Effector memory CD8-positive, alpha-beta T cell (primary cell): ENCODE data around the gene CFAP43.

Experiments
- ATAC-seq: fragments of 150-1000 bp; cut with Tn5 transposase; replicated peaks from 2 replicates; pipeline ENCODE4 v1.10.0; 2021; ENCODE audit warnings: mild to moderate bottlenecking, moderate library complexity
- DNase-seq, 3 experiments: peaks; one replicate each; pipeline ENCODE4 v3.0.0; 2021
- H3K27ac Mint-ChIP-seq, 2 donors: one replicate each; pipeline ENCODE4 v1.8.0; 2022; ENCODE audit warnings: mild to moderate bottlenecking in 2 of 2, mixed read lengths in 2 of 2, moderate library complexity in 2 of 2
- H3K27me3 Mint-ChIP-seq, 2 donors: one replicate each; pipeline ENCODE4 v1.8.0; 2022; ENCODE audit warnings: mixed read lengths in 2 of 2
- H3K36me3 Mint-ChIP-seq: one replicate; pipeline ENCODE4 v1.8.0; 2022; ENCODE audit warnings: mild to moderate bottlenecking, moderate library complexity, mixed read lengths; ENCODE audit not compliant: insufficient read depth
- H3K4me1 Mint-ChIP-seq, 2 donors: one replicate each; pipeline ENCODE4 v1.8.0; 2022; ENCODE audit warnings: low read depth in 2 of 2, mixed read lengths in 2 of 2
- H3K4me3 Mint-ChIP-seq, 2 donors: one replicate each; pipeline ENCODE4 v1.8.0; 2022; ENCODE audit warnings: mild to moderate bottlenecking in 2 of 2, mixed read lengths in 2 of 2, moderate library complexity in 2 of 2
- H3K9me3 Mint-ChIP-seq, 2 donors: one replicate each; pipeline ENCODE4 v1.8.0; 2022; ENCODE audit warnings: mixed read lengths in 2 of 2

Gene CFAP43

DNA sequence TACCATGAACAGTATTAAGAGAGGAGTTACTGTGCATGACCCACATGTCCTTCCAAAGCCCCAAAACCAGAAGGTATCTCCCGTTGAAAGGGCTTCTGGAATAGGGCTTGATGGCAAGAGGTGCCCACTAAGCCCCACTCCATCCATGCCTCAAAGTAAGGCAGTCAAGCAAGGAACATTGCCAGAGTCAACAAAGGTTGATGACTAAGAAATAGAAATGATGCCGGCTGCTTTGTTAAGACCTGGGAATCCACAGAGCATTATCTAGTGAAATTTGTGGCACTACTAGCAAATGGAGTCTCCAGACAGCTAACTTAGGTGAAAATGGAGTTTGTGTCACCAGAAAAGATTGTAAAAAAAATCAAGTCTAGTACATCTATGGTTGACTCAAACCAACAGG is 104.0 kb downstream of the CFAP43 start:
- DNase-seq = no peak
- Mint-ChIP-seq H3K4me3 (no peak overlapping the region), H3K27me3 (peaks cover 11% of the 10 kb centered on the region in 2 donors), H3K27ac (no peak overlapping the region), H3K36me3 (peaks cover 21% of the 10 kb centered on the region), H3K9me3 (no peaks in the 10 kb centered on the region), H3K4me1 (peaks cover 0 to 4% of the 10 kb centered on the region in 2 donors)
- ATAC-seq = no peak

DNA sequence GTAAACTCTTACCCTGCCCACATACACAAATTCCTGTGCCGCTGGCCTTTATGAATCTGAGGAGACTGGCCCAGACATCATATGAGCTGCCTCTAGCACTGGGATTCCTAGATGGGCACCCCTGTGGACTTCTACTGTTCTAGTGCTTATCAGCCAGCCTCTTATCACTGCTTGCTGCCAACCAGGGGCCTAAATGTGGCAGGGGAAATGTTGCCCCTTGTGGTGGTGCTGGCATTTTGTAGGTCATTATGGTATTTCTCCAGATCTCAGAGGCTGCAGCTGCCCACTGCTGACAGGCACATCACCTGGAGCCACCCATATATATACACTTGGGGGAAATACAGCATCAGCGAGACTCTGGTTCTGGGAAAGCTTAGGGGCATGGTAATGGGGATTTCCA is 104.8 kb downstream of the CFAP43 start:
- H3K9me3 Mint-ChIP-seq = no peaks in the 10 kb centered on the region
- DNase-seq (no peak), ATAC-seq (peak; percentile 58)
- peaks cover 3% of the 10 kb centered on the region in 2 donors for H3K27me3 Mint-ChIP-seq
- H3K36me3 Mint-ChIP-seq = peaks cover 24% of the 10 kb centered on the region
- peaks cover 4 to 7% of the 10 kb centered on the region in 2 donors for H3K4me1 Mint-ChIP-seq
- no peak overlapping the region for H3K4me3 Mint-ChIP-seq
- no peak overlapping the region for H3K27ac Mint-ChIP-seq

DNA sequence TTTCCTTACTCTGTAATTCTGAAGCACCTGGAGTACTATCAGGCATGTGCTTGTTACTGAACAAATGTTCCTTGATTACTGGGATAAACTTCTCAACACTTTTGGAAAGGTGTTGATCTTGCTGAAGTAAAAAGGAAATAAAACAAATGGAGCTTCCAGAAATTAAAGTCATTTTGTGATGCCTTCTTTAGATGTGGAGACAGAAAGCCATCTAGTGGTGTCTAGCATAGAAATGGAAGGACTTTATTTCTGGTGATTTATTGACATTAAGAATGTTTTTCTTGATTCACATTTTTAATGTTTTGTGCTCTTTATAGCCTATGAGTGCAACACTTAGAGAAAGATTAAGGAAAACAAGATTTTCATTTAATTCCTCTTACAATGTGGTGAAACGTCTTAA is 108.8 kb downstream of the CFAP43 start:
- Mint-ChIP-seq H3K27ac (peak overlapping the region in 1 of 2 donors; percentile 99), H3K27me3 (no peaks in the 10 kb centered on the region), H3K36me3 (peaks cover 49% of the 10 kb centered on the region), H3K4me3 (peak overlapping the region; percentile 91 to 93), H3K9me3 (no peaks in the 10 kb centered on the region), H3K4me1 (peaks cover 10 to 12% of the 10 kb centered on the region in 2 donors)
- DNase-seq (no peak), ATAC-seq (no peak)

DNA sequence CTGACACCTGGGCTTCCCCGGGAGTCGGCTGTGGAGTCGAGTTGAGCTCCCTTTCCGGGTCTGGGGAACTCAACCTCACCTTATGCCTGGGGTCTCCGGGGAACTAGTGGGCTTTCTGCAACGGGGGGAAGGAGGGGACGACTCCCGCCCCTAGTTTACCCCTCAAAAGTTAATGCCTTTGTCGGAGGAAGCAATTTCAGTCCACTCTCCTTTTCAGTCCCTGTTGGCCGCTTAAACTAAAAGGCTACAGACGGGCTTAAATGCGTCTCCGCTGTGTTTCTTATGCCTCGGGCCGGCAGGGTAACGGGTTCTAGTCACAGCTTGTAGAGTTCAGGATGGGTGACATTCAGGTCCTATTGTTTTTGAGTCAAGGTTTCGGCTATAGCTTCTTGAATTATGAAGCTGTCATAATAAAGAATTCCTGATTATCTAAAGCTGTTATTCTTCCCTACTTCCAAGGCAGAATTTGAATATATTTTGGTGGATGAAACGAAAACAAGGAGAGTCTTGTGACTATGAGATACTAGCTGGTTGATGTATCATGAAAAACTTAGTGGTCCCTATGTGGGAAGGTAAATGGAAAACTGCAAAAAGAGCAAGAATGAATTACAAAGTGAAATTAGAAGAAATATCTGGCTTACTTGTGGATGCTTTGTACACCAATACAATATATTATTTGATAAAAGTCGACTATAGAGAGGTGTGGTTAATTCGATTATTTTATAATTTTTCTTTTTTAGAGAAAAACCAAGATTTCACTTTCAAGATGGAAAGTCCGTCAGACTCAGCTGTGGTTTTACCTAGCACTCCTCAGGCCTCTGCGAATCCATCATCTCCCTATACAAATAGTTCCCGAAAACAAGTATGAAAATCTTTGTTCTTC is 109.7 kb downstream of the CFAP43 start:
- DNase-seq (no peak), ATAC-seq (no peak)
- Mint-ChIP-seq H3K4me1 (peaks cover 10 to 12% of the 10 kb centered on the region in 2 donors), H3K9me3 (no peaks in the 10 kb centered on the region), H3K4me3 (peak overlapping the region; percentile 91 to 93), H3K27ac (peak overlapping the region; percentile 99), H3K36me3 (peaks cover 49% of the 10 kb centered on the region), H3K27me3 (peaks cover 0 to under 1% of the 10 kb centered on the region in 2 donors)

DNA sequence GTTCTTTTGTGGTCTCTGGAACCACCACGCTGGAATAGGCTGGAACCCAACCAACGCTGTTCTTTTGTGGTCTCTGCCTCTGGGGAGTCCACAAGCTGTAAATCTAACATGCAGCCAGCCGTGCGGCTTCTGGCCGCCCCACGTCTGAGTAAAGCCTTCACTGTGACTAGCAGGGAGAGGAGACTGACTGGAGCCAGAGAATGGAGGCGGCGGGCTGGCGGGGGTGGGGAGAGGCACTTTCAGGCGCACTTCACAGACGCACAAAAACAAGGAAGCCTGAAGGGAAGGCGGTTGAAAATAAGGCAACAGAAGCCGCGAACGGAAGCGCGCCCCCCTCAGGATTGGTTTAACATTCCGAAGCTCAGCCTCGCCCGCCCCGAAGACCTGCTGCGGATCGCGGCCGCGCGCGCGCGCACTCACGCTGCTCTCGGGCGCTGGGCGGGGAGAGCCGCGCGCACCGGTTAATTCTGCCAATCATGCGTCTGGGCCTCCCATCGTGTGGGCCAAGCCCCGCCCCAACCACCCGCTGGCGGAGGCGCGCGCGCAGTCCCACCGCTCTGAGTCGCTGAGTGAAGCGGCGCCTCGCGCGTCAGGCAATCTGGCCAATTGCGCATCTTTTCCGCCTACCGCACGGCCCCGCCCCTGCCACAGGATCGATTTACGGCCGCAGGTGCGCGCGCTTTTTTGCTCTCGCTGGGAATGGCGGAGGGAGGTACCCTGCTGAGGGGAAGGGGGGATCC is 110.5 kb downstream of the CFAP43 start, which contains the start of gene SFR1:
Gene SFR1, plus strand, starts transcription at position 687 of the 740 bp plus-strand sequence. Its CDS starts 13 bp downstream, at position 700.
- Mint-ChIP-seq H3K27me3 (peaks cover 0 to 8% of the 10 kb centered on the region in 2 donors), H3K9me3 (no peaks in the 10 kb centered on the region), H3K27ac (peak within 1 kb of the TSS; percentile 99), H3K36me3 (peaks cover 43% of the 10 kb centered on the region), H3K4me3 (peak within 1 kb of the TSS; percentile 91 to 93), H3K4me1 (peaks cover 10 to 12% of the 10 kb centered on the region in 2 donors)
- ATAC-seq = peak; percentile 75
- peak; percentile 98 to 99 (median 98) for DNase-seq

DNA sequence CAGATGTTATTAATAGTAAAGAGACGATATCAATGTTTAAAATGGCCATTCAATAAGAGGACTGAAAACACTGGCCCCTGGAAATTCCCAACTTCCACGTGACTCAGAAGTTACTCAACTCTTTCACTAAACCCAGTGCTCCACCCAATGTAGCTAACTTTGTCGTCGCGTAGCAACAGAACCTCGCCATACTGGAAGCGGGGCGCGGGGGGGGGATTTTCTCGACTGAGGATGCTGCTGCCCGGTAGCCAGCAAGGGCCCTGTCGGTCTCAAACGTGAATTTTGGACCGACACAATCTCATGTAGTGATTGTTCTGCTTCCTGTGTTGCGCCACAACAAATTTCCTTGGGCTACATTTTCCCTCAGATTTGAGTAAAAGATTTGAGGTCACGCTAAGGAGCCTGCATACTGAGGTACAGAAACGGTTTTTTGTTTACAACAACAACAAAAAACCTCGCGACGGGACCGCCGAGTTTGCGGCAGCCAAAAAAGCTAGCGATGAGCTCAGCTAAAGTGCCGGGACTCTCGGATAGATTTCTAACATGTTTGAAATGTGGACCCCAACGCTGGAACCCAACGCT is 111.2 kb downstream of the CFAP43 start:
- Mint-ChIP-seq H3K4me3 (peak overlapping the region; percentile 91 to 93), H3K27ac (peak overlapping the region; percentile 99), H3K36me3 (peaks cover 38% of the 10 kb centered on the region), H3K9me3 (no peaks in the 10 kb centered on the region), H3K4me1 (peaks cover 10 to 12% of the 10 kb centered on the region in 2 donors), H3K27me3 (peaks cover 0 to 11% of the 10 kb centered on the region in 2 donors)
- ATAC-seq (peak; percentile 63), DNase-seq (peak; percentile 89 to 94 (median 90))

DNA sequence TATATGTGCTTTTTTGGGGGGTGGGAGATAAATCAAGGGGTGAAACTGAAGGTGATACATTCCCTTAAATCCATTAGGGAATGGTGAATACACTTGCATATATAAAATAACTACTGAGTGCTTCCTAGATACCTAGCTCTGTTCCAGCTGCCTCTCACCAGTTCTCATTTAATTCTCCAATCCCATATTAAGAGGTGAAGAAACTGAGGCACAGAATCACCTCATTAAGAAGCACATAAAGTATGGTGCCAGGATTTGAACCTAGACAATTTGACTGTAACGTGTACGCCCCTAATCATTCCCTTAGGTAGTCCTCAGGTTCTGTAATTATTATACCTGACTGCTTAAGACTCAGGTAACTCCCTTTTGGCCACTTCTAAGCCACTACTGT is 111.7 kb downstream of the CFAP43 start:
- Mint-ChIP-seq H3K36me3 (peaks cover 34% of the 10 kb centered on the region), H3K27me3 (peaks cover 0 to 11% of the 10 kb centered on the region in 2 donors), H3K27ac (peak overlapping the region; percentile 99), H3K4me3 (peak overlapping the region; percentile 91 to 93), H3K9me3 (no peaks in the 10 kb centered on the region), H3K4me1 (peaks cover 10 to 12% of the 10 kb centered on the region in 2 donors)
- no peak for ATAC-seq
- DNase-seq = no peak

DNA sequence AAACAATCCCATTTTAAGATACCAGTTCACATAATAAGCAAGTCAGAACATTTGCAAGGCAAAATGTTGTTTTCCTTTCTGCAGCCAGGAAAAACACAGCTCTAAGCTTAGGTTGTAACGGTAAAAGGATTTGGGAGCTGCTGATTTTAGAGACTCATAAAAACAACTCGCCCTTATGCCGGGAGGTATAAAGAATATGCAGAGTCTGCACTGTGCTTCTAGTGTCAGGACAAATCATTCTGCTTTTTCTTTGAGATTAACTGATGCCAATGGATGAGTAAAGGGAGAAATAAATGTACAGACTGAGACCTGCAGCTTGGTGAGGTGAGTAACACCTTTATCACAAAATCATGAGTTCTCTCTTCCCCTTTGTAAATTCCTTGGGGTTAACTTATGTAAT is 112.2 kb downstream of the CFAP43 start:
- ATAC-seq = no peak
- H3K27me3 Mint-ChIP-seq = peaks cover 0 to 11% of the 10 kb centered on the region in 2 donors
- no peak overlapping the region for H3K4me3 Mint-ChIP-seq
- no peak for DNase-seq
- H3K9me3 Mint-ChIP-seq = no peaks in the 10 kb centered on the region
- peaks cover 10 to 12% of the 10 kb centered on the region in 2 donors for H3K4me1 Mint-ChIP-seq
- peak overlapping the region; percentile 99 for H3K27ac Mint-ChIP-seq
- H3K36me3 Mint-ChIP-seq = peaks cover 29% of the 10 kb centered on the region

DNA sequence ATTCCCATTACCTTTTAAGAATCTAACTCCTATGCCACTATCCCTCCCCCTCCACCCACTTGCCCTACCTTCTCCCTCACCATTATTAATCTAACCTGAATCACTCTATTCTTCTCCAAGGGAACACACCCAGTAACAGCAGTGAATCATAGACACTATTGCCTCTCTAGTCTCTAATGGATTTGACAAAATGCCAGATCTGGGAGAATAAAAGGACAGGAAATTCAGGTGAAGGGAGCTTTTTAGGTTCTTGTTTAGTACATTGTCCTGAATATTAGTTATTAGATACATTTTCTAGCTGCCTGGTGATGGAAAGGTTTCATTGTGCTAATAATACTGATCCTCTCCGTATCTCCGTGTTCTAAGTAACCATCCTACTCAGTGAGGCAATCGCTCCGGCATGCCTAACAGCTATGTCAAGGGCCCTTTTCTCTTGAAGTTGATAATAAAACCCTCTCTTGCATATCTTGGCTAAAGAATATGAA is 114.3 kb downstream of the CFAP43 start:
- ATAC-seq (no peak), DNase-seq (no peak)
- H3K4me3 Mint-ChIP-seq = no peak overlapping the region
- peaks cover 5 to 9% of the 10 kb centered on the region in 2 donors for H3K4me1 Mint-ChIP-seq
- no peak overlapping the region for H3K27ac Mint-ChIP-seq
- H3K9me3 Mint-ChIP-seq = no peaks in the 10 kb centered on the region
- H3K36me3 Mint-ChIP-seq = peaks cover 28% of the 10 kb centered on the region
- H3K27me3 Mint-ChIP-seq = peaks cover 6 to 16% of the 10 kb centered on the region in 2 donors

DNA sequence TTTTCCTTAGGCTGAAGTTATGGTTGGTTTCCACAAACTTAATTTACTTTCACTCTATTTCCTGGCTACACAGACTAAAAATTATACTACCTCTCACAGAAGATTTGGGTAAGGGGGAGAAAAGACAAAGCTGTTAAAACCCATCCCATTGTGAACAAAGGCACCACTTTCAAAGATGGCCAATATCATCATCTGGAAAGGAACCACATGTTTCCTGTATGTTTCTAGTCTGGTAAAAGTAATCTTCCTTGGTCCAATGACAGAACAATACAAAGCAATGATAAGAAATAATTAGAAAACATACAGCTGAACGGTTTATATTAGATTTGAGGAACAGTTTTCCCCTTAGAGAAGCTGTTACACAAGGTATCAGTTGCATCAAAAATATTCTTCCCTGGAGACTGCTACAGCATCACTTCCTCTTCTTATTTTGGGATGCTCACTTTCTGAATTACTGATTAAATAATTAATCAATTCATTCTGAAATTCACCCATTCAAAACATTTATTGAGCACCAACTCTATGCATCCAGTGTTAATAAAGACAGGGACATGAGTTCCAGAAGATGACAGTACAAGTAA is 118.7 kb downstream of the CFAP43 start:
- Mint-ChIP-seq H3K36me3 (no peaks in the 10 kb centered on the region), H3K27ac (no peak overlapping the region), H3K4me1 (no peaks in the 10 kb centered on the region), H3K27me3 (peaks cover 22 to 34% of the 10 kb centered on the region in 2 donors), H3K9me3 (no peaks in the 10 kb centered on the region), H3K4me3 (no peak overlapping the region)
- ATAC-seq (no peak), DNase-seq (no peak)

DNA sequence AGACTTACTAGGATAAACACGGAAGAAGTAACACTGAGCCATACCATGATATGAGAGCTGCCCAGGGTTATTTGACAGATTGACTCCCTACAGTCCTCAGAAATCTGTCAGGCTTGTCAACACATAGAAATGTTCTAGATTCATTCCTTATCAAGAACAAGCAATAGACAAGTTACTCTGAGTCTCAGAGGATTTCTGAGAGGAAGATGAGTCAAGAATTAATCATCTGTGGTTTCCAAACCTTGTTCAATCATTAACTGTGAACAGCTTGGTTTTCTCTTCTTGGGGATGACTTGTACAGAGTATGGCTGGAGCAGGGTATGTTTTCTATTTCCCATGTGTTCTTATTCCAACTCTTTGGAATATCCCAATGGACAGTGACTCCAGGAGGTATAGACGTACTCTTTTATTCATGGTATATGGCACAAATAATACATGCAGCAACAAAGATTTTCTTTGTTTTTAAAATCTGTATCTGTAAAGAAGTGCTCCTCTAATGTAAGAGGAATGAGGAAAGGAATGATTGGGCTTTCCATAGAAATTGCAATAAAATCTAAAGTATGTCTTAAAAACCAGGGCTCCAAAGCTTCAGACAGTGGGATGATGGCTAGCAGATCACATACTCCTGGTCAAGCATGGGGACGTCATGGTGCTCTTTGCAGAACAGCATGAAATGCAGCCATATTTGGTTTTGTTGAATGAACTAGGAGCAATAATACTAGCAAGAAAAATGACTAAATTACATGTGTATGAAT is 122.1 kb downstream of the CFAP43 start:
- H3K36me3 Mint-ChIP-seq = no peaks in the 10 kb centered on the region
- no peaks in the 10 kb centered on the region for H3K4me1 Mint-ChIP-seq
- no peak overlapping the region for H3K4me3 Mint-ChIP-seq
- no peaks in the 10 kb centered on the region for H3K9me3 Mint-ChIP-seq
- no peak overlapping the region for H3K27ac Mint-ChIP-seq
- H3K27me3 Mint-ChIP-seq = peaks cover 22 to 24% of the 10 kb centered on the region in 2 donors
- DNase-seq (no peak), ATAC-seq (no peak)

DNA sequence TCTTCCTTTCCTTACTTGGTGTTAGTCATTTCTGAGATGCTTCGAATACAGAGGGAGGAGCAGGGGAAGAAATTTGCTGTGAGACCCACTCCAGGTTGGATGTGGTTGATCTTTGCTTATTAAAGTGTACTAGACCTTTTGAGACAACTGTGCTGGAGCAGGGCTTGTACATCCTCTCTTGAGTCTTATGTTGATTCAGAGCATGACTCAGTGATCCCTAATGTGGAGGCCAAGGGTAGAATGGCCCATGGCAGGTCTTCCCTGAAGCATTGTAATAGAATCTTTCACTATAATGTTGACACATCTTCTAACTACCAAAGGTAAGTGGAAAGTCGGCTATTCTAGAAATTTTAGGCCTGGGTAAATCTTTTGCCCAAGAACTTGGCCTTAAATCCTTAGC is 127.2 kb downstream of the CFAP43 start:
- Mint-ChIP-seq H3K4me1 (no peaks in the 10 kb centered on the region), H3K4me3 (no peak overlapping the region), H3K9me3 (no peaks in the 10 kb centered on the region), H3K36me3 (no peaks in the 10 kb centered on the region), H3K27ac (no peak overlapping the region), H3K27me3 (peaks cover 0 to 6% of the 10 kb centered on the region in 2 donors)
- DNase-seq = no peak
- ATAC-seq = no peak
